ENCODE data around the gene TMEM213.

Gene TMEM213

GRCh38 chr7:138878051-138878450 lies 80.3 kb downstream of the TMEM213 start:
- no peak for DNase-seq

- DNase-seq: no peak
Observed at GRCh38 chr7:138878856-138879255, 81.1 kb downstream of the TMEM213 start.

- DNase-seq: no peak
Observed at GRCh38 chr7:138879356-138879755, 81.6 kb downstream of the TMEM213 start.

DNA sequence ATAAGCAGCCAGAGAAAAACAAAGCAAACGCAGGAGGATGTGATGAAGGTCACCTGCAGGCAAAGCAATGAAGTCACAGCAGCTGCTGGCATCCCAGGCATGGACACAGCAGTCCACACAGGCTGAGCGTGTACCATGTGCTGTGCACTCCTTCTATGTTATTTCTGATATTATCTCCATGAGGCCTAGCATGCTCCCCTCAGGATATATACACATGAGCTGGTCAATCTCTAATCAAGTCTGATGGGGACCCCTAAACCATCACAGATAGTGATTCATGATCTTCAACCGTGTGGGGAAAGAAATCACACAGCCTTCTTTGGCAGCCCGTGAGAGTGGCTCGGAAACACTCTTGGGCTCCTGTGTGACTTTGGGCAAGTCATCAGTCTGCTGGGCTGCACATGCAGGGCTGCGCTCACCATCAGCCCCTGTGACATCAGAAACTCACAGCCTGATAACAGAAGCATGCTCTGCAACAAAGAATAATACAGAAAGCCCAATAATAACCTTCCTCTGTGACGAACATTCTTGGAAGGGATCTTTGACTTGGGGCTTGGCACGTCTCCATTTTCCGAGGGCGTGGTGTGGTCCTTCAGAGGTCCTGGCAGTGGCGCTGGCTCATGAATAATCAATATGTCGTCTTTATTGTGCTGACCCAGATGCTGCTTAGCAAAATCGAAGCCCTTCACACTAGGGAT lies 83.2 kb downstream of the TMEM213 start:
- no peak for DNase-seq

DNA sequence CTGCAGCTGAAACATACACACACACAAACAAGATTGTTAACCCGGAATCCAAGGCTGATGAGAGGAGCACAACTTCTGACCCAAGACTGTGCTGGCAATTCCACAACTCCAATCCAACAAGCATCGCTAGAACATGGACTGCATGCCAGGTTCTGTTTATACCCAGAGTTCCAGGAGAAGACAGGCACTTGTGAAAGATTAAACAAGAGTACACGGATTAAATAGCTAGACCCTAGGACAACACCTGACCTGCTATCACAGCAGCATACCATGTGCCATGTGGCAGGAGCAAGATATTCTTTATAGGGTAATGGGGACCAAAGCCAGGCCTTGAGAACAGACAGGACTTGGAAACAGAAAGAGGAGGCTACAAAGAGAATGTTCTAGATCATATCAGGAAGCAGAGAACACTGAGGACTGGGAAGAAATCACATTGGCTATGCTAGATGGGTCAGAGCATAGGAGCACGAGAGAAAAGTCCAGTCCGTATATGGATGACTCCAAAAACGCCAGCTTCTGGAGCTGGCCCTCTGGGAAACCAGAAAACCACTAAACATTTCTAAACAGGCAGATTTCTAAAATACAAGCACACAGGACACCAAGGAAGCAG lies 83.9 kb downstream of the TMEM213 start:
- no peak for DNase-seq

- DNase-seq: no peak
Observed at GRCh38 chr7:138882249-138882648, 84.5 kb downstream of the TMEM213 start.

DNA sequence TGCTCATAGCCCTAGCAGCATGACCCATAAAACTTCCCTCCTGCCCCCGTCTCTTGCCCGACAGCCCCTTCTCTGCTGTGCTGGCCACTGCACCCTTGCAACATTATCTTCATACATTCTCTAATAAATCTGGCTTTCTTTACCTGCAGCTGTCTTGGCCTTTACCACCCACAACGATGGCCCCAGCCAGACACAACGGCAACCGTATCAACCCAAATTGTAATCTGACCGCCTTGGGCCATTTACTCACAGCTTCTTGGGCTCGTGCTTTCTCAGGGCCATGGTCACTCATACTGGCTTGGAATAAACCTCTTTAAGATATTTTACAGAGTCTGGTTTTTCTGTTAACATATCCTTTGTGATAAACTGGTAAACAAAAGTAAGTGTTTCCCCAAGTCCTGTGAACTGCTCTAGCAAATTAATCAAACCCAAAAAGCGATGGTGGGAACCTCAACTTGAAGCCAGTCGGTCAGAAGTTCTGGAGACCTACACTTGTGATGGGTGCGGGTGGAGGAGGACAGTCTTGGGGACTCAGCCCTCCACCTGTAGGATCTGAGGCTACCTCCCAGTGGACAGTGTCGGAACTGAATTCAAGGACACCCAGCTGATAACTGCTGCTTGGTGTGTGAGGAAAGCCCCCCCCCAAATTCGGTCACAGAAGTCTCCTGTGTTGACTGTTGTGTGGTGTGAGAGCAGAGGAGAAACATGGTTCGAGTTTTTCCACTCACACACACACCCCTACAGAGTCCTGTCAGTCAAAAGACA lies 87.8 kb downstream of the TMEM213 start:
- no peak for DNase-seq

DNA sequence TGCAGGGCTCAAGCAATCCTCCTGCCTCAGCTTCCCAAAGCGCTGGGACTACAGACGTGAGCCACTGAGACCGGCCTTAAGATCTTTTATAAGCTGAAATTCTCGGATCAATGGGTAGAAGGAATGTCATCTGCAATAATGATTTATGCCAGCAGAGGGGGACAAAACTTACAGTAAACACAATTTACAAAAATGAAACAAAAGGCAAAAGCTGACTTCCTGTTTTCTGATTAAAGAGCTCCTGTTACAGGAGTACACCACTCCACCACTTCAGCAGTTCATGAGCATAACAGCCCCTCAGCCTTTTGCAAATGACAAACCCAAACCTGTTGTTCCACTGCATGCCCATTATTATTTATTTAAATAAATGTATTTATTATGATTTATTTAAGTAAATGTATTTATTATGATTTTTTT lies 88.7 kb downstream of the TMEM213 start:
- DNase-seq: peak; percentile 49 to 67

- DNase-seq: no peak
Observed at GRCh38 chr7:138887085-138887710, 89.4 kb downstream of the TMEM213 start.

Data from stimulated activated CD4-positive, alpha-beta T cell treated with anti-CD3 and anti-CD28 coated beads, Interleukin-2, amount 100 ng/mL, for 48 hours (primary cell).